Lung (tissue), 12 donors: Measurements from ENCODE around the gene HAUS2. TPM values are rescaled to one million over a fixed set of nuclear protein-coding genes. Genes with fewer than 3 reads are reported as not detected.

Experiments used
- ATAC-seq: fragments of 200-7000 bp; cut with Tn5 transposase; one replicate; pipeline ENCODE4 v1.9.1; 2020; ENCODE audit warnings: moderate number of reproducible peaks; ENCODE audit not compliant: insufficient read depth, low FRiP score
- DNase-seq, 3 donors: peaks; one replicate each; pipeline ENCODE4 v3.0.0-alpha.2; 2013 to 2017
- H3K27ac ChIP-seq, 2 donors: one replicate each; pipeline ENCODE4 v1.5.1; 2013; ENCODE audit warnings: mild to moderate bottlenecking in 2 of 2, moderate library complexity in 2 of 2, control low read depth in 1 of 2, inconsistent platforms in 1 of 2, low read depth in 1 of 2, low read length in 1 of 2
- H3K27me3 ChIP-seq, 3 donors: one replicate each; pipeline ENCODE4 v1.5.1; 2013; ENCODE audit warnings: low read length in 2 of 3; ENCODE audit not compliant: control insufficient read depth in 3 of 3, insufficient read depth in 3 of 3
- H3K36me3 ChIP-seq, 4 donors: one replicate each; pipeline ENCODE4 v1.5.1; 2013; ENCODE audit warnings: low read length in 4 of 4, mild to moderate bottlenecking in 1 of 4, moderate library complexity in 1 of 4; ENCODE audit not compliant: control insufficient read depth in 4 of 4, insufficient read depth in 4 of 4
- H3K4me1 ChIP-seq, 5 donors: one replicate each; pipeline ENCODE4 v1.5.1; 2013; ENCODE audit warnings: low read length in 5 of 5, mild to moderate bottlenecking in 2 of 5, moderate library complexity in 1 of 5; ENCODE audit not compliant: control insufficient read depth in 5 of 5, insufficient read depth in 5 of 5
- H3K4me3 ChIP-seq: one replicate; pipeline ENCODE4 v1.5.1; 2013; ENCODE audit warnings: mild to moderate bottlenecking, control low read depth, moderate library complexity
- H3K9ac ChIP-seq, 2 donors: one replicate each; pipeline ENCODE4 v1.5.1; 2013; ENCODE audit warnings: low read length in 2 of 2, control low read depth in 1 of 2; ENCODE audit not compliant: insufficient read depth in 1 of 2
- H3K9me3 ChIP-seq, 4 donors: one replicate each; pipeline ENCODE4 v1.5.1; 2013; ENCODE audit warnings: low read length in 3 of 4, mild to moderate bottlenecking in 1 of 4, moderate library complexity in 1 of 4; ENCODE audit not compliant: control insufficient read depth in 4 of 4, insufficient read depth in 3 of 4
- CTCF ChIP-seq: IDR thresholded peaks from 2 replicates; pipeline ENCODE4 v1.5.1; 2012; ENCODE audit warnings: mild to moderate bottlenecking; ENCODE audit errors: control extremely low read depth, extremely low read depth
- WGBS, 2 donors: extraction: QIAGEN DNeasy Blood & Tissue Kit; methylation state at CpG; one replicate each; pipeline ENCODE4 v1.1.7; 2013; 5-methylcytosine and 5-hydroxymethylcytosine counted together
- polyA plus RNA-seq, 2 donors: library from polyadenylated mRNA; stranded (reverse); fragments of 200-250 nt; gene quantifications; one replicate each; pipeline ENCODE4 v1.2.1, GENCODE V29; 2013
- total RNA-seq, 2 donors: library from RNA; depleted of rRNA in 1 of 2; stranded (reverse); fragments of >200 nt in 1 of 2; gene quantifications; one replicate each; pipeline ENCODE4 v1.2.1, GENCODE V29; 2014 to 2021
- donor health status: control.
- donor health status: control.
- donor health status: Bipolar disorder and iron deficiency.
- donor health status: healthy.
- donor health status: DM: yes; HTN: yes; CAD: no.

HAUS2 gene
- total and polyA plus RNA-seq, 4 donors: 12.9 to 32.3 (median 16.5) TPM

- H3K27ac ChIP-seq: no peak overlapping the region
- DNase-seq: no peak
- 33% methylated on average over 2 of the region's 2 CpGs for WGBS, 2 donors
Observed at GRCh38 chr15:42616107-42616506, 67.5 kb downstream of the HAUS2 start.

More at GRCh38 chr15:42616107-42616506, 67.5 kb downstream of the HAUS2 start:
- H3K36me3 ChIP-seq: peaks cover 0 to 2% (median 0%) of the 10 kb centered on the region in 4 donors
- H3K4me1 ChIP-seq: peaks cover 0 to 4% (median 3%) of the 10 kb centered on the region in 5 donors
- no peak overlapping the region for H3K9ac ChIP-seq
- no peak overlapping the region for H3K4me3 ChIP-seq
- ATAC-seq: no peak
- TF ChIP-seq CTCF: no peak
- H3K27me3 ChIP-seq: no peaks in the 10 kb centered on the region
- H3K9me3 ChIP-seq: no peaks in the 10 kb centered on the region

Other genes starting within 250 kb of the HAUS2 start
- gene CAPN3, start 189.3 kb upstream of the HAUS2 start, total RNA-seq: 10 to 100 TPM; 20.9 to 28.4 TPM
- gene CAPN3, start 189.3 kb upstream of the HAUS2 start, polyA plus RNA-seq: 10 to 100 TPM; 12.1 to 56.6 TPM
- 10 to 100 TPM; 63.6 to 67.5 TPM for gene ZNF106, start 57.7 kb upstream of the HAUS2 start, total RNA-seq
- 10 to 100 TPM; 10.9 to 18.8 TPM for gene ZNF106, start 57.7 kb upstream of the HAUS2 start, polyA plus RNA-seq
- 10 to 100 TPM; 59.3 to 96.0 TPM for gene SNAP23, start 53.2 kb upstream of the HAUS2 start, total RNA-seq
- gene SNAP23, start 53.2 kb upstream of the HAUS2 start, polyA plus RNA-seq: 10 to 100 TPM; 58.2 to 66.5 TPM
- gene LRRC57, start within 50 bp of the HAUS2 start, total RNA-seq: 10 to 100 TPM; 27.3 to 31.9 TPM
- gene LRRC57, start within 50 bp of the HAUS2 start, polyA plus RNA-seq: 10 to 100 TPM in 1 of 2 donors, 1 to 10 TPM in 1; 6.9 to 10.9 TPM
- gene STARD9, start 26.8 kb downstream of the HAUS2 start, total RNA-seq: 10 to 100 TPM; 12.3 to 27.6 TPM
- 1 to 10 TPM; 2.4 to 9.3 TPM for gene STARD9, start 26.8 kb downstream of the HAUS2 start, polyA plus RNA-seq
- 10 to 100 TPM; 13.8 to 15.2 TPM for gene CDAN1, start 188.3 kb downstream of the HAUS2 start, total RNA-seq
- 10 to 100 TPM in 1 of 2 donors, 1 to 10 TPM in 1; 4.2 to 10.6 TPM for gene CDAN1, start 188.3 kb downstream of the HAUS2 start, polyA plus RNA-seq